Activated naive CD4-positive, alpha-beta T cell treated with anti-CD3 and anti-CD28 coated beads, Interleukin-2, amount 10 ng/mL, durations not matched to agents 7 days and 5 days (primary cell): Measurements from ENCODE around the gene BBC3.
A peak's percentile ranks its signal among the peaks of the same experiment; 100 is the strongest.
"Not testable (repeated sequence)": the region's sequence is repeated elsewhere in the genome, so short reads cannot be mapped to it uniquely, and the experiment has no call there.

ENCODE experiments used
- CTCF ChIA-PET: fragments of 350-600 bp; sonication (Branson Sonifier 250); formaldehyde crosslinking; loops from one replicate; lab custom pipeline; 2021; ENCODE audit warnings: antibody characterized with exemption; lab: Charles Lee
- DNase-seq: peaks from one replicate; pipeline ENCODE4 v3.0.0-alpha.2; 2020
- H3K27ac Mint-ChIP-seq: one replicate; pipeline ENCODE4 v1.8.0; 2021; ENCODE audit warnings: mild to moderate bottlenecking, moderate library complexity, mixed read lengths
- H3K27me3 Mint-ChIP-seq: one replicate; pipeline ENCODE4 v1.8.0; 2021; ENCODE audit warnings: mild to moderate bottlenecking, mixed read lengths
- H3K36me3 Mint-ChIP-seq: one replicate; pipeline ENCODE4 v1.8.0; 2021; ENCODE audit warnings: mixed read lengths
- H3K4me1 Mint-ChIP-seq: one replicate; pipeline ENCODE4 v1.8.0; 2021; ENCODE audit warnings: mixed read lengths
- H3K4me3 Mint-ChIP-seq: one replicate; pipeline ENCODE4 v1.8.0; 2021; ENCODE audit warnings: mild to moderate bottlenecking, moderate library complexity, mixed read lengths
- H3K9me3 Mint-ChIP-seq: one replicate; pipeline ENCODE4 v1.8.0; 2021; ENCODE audit warnings: mixed read lengths

BBC3 gene

GRCh38 chr19:47253016-47253415 lies 22.0 kb upstream of the BBC3 start:
- H3K36me3 Mint-ChIP-seq, DNase-seq, H3K9me3 Mint-ChIP-seq, H3K27ac Mint-ChIP-seq, H3K4me3 Mint-ChIP-seq: not testable (repeated sequence)
- Mint-ChIP-seq H3K4me1 (peaks cover 20% of the 10 kb centered on the region), H3K27me3 (peaks cover 11% of the 10 kb centered on the region)
- CTCF ChIA-PET: interaction anchor here (0.6 kb wide), 1 partner anchor 130 kb away, joined by 3 read pairs; no protein-coding TSS in a partner anchor

DNA sequence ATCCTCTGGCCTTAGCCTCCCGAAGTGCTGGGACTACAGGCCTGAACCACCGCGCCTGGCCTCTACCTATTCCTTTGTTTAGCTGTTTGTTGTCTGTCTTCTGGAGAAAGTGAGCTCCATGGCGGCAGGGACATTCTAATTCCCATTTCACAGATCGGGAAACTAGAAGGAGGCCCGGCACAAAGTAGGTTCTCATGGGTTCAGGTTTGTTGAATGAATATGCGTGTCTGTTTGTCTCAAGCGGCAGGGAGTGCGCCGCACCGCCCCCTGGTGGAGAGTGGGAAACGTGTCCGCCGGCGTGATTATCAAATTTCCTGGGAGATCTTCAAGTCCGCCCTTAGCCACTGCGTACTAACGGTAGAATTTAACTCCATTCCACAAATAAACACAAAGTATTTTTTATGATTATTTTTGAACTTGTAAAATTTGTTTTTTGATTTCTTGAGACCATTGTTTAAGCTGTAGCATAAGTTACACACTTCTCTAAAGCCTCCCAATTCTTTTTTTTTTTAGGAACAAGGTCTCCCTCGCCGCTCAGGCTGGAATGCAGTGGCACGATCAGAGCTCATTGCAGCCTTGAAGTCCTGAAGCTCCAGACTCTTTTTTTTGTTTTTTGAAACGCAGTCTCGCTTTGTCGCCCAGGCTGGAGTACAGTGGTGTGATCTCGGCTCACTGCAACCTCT lies 16.4 kb upstream of the BBC3 start:
- Mint-ChIP-seq H3K36me3 (no peaks in the 10 kb centered on the region), H3K4me3 (no peak overlapping the region), H3K4me1 (peaks cover 31% of the 10 kb centered on the region), H3K9me3 (no peaks in the 10 kb centered on the region), H3K27me3 (peaks cover 14% of the 10 kb centered on the region), H3K27ac (peak overlapping the region; percentile 26)
- CTCF ChIA-PET: interaction anchor here (0.5 to 6.3 kb wide), 21 partner anchors 8 to 797 kb away, joined by 3 to 197 read pairs (median 5); partner anchors contain the start of genes CCDC9 and SAE1
- DNase-seq: peak; percentile 86

DNA sequence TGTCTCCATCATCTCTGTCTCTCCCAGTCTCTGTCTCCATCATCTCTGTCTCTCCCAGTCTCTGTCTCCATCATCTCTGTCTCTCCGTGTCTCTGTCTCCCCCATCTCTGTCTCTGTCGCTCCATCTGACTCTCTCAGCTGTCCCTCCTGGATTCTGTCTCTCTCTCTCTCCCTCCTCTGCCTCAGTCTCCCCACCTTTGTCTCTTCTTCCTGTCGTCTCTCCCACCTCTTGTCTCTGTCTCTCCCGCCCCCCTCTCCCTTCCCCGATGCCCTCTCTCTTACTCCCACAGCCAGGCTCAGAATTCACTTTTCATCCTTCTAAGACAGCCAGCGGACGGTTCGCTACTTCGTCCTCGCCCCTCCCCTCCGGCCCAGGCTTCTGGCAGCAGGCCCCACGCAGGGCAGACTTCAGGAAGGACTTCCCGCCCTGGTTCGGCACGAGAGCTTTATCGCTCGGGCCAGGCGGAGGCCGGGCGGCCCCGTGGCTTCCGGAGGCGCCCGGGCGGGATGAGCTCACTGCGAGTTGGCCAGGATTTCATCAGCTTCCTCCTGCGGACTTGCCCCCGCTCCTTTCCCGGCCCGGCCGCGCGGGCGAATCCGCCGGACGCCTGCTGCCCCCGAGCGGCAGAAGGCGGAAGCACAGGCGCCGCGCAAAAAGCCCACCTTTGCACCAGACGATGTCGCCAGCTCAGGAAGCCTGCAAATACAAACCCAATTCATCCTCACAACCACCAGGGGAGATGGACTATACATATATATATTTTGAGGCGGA lies 13.0 kb upstream of the BBC3 start:
- DNase-seq: peak; percentile 92
- Mint-ChIP-seq H3K4me3 (peak overlapping the region; percentile 63), H3K4me1 (peaks cover 40% of the 10 kb centered on the region), H3K9me3 (no peaks in the 10 kb centered on the region), H3K36me3 (no peaks in the 10 kb centered on the region), H3K27ac (peak overlapping the region; percentile 89), H3K27me3 (peaks cover 22% of the 10 kb centered on the region)
- CTCF ChIA-PET: interaction anchor here (0.7 to 6.3 kb wide), 30 partner anchors 9 to 231 kb away, joined by 3 to 197 read pairs (median 6); partner anchors contain the start of genes CCDC9, SAE1 and ZC3H4

DNA sequence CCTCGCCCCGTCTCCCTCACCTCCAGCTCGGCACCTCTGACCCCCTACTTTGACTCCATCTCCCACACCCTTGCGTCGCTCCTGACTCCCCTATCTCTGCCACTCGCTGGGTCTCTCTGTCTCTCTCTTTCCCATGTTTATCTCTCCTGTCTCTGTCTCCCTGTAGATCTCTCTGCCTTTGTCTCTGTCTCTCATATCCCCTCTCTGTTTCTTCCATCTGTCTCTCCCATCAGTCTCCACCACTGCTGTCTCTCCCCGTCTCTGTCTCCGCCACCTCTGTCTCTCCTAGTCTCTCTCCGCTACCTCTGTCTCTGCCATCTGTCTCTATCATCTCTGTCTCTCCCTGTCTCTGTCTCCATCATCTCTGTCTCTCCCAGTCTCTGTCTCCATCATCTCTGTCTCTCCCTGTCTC lies 12.4 kb upstream of the BBC3 start:
- no peaks in the 10 kb centered on the region for H3K36me3 Mint-ChIP-seq
- H3K27me3 Mint-ChIP-seq: peaks cover 26% of the 10 kb centered on the region
- peak overlapping the region; percentile 89 for H3K27ac Mint-ChIP-seq
- peaks cover 44% of the 10 kb centered on the region for H3K4me1 Mint-ChIP-seq
- H3K9me3 Mint-ChIP-seq: no peaks in the 10 kb centered on the region
- CTCF ChIA-PET: interaction anchor here (0.7 to 6.3 kb wide), 11 partner anchors 8 to 230 kb away, joined by 3 to 197 read pairs (median 6); no protein-coding TSS in a partner anchor
- peak overlapping the region; percentile 63 for H3K4me3 Mint-ChIP-seq
- DNase-seq: no peak

DNA sequence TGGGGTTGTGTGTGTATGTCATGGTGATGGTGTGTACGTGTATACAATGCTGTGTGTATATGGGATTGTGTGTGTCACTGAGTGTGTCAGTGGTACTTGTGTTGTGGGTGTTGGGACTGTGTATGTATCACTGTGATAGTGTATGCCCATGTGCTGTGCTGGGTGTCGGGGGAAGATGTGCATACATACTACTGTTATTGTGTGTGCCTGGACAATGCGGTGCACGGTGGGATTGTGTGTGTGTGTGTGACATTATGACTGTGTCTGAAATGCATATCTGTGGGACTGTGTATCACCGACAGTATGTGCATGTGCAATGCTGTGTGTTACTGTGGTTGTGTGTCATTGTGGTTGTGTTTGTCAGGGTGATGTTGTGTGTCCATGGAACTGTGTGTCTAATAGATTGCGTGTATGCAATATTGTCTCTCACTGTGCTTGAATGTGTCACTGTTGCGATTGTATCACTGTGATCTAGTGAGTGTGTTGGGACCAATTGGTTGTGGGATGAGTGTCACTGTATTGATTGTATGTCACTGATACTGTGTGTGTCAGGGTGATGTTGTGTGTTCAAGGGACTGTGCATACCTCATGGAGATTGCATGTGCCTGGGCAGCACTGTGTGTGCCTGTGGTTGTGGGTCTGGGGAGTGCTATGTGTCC lies 11.0 kb upstream of the BBC3 start:
- Mint-ChIP-seq H3K4me1 (peaks cover 41% of the 10 kb centered on the region), H3K4me3 (no peak overlapping the region), H3K27me3 (peaks cover 22% of the 10 kb centered on the region), H3K9me3 (no peaks in the 10 kb centered on the region), H3K27ac (no peak overlapping the region), H3K36me3 (no peaks in the 10 kb centered on the region)
- no peak for DNase-seq
- CTCF ChIA-PET: interaction anchor here (0.7 kb wide), 1 partner anchor 242 kb away, joined by 3 read pairs; no protein-coding TSS in a partner anchor

GRCh38 chr19:47240996-47241918 lies 10.3 kb upstream of the BBC3 start:
- peaks cover 41% of the 10 kb centered on the region for H3K4me1 Mint-ChIP-seq
- no peak overlapping the region for H3K27ac Mint-ChIP-seq
- CTCF ChIA-PET: interaction anchor here (0.6 to 1.5 kb wide), 2 partner anchors 16 to 373 kb away, joined by 3 read pairs; no protein-coding TSS in a partner anchor
- no peak overlapping the region for H3K4me3 Mint-ChIP-seq
- no peaks in the 10 kb centered on the region for H3K9me3 Mint-ChIP-seq
- no peaks in the 10 kb centered on the region for H3K36me3 Mint-ChIP-seq
- peaks cover 28% of the 10 kb centered on the region for H3K27me3 Mint-ChIP-seq
- DNase-seq: peak; percentile 91

GRCh38 chr19:47240556-47240955 lies 9.6 kb upstream of the BBC3 start:
- H3K4me1 Mint-ChIP-seq: peaks cover 41% of the 10 kb centered on the region
- H3K27ac Mint-ChIP-seq: no peak overlapping the region
- CTCF ChIA-PET: interaction anchor here (0.6 to 1.5 kb wide), 2 partner anchors 15 to 372 kb away, joined by 3 read pairs; no protein-coding TSS in a partner anchor
- peak overlapping the region; percentile 16 for H3K4me3 Mint-ChIP-seq
- no peaks in the 10 kb centered on the region for H3K36me3 Mint-ChIP-seq
- H3K27me3 Mint-ChIP-seq: peaks cover 35% of the 10 kb centered on the region
- no peak for DNase-seq
- H3K9me3 Mint-ChIP-seq: no peaks in the 10 kb centered on the region

GRCh38 chr19:47239610-47240296 lies 8.8 kb upstream of the BBC3 start:
- peaks cover 37% of the 10 kb centered on the region for H3K27me3 Mint-ChIP-seq
- peaks cover 34% of the 10 kb centered on the region for H3K4me1 Mint-ChIP-seq
- no peaks in the 10 kb centered on the region for H3K9me3 Mint-ChIP-seq
- no peak overlapping the region for H3K4me3 Mint-ChIP-seq
- CTCF ChIA-PET: interaction anchor here (1.5 kb wide), 2 partner anchors 14 to 29 kb away, joined by 3 to 5 read pairs; no protein-coding TSS in a partner anchor
- no peak overlapping the region for H3K27ac Mint-ChIP-seq
- H3K36me3 Mint-ChIP-seq: no peaks in the 10 kb centered on the region
- DNase-seq: peak; percentile 81

DNA sequence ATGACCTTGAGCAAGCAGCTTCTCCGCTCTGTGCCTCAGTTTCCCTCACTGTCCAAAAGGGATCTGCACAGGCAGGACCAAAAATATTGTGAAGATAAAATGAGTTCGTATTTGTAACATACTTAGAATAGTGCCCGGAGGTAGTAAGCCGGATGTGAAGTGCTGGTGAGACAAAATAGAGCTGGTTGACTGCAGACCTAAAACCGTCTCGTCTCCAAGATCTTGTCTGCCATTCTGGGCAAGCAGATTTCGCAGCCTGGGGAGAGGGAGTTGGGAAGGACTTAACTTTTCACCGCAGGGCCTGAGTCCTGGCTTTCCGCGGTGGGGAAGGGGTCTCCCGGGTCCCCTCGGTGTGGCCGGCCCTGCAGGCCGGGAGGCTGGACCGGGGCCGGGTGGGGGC lies 8.2 kb upstream of the BBC3 start:
- Mint-ChIP-seq H3K4me3 (peak overlapping the region; percentile 61), H3K9me3 (no peaks in the 10 kb centered on the region), H3K27me3 (peaks cover 41% of the 10 kb centered on the region), H3K4me1 (peaks cover 28% of the 10 kb centered on the region), H3K27ac (peak overlapping the region; percentile 72), H3K36me3 (no peaks in the 10 kb centered on the region)
- peak; percentile 45 for DNase-seq
- CTCF ChIA-PET: interaction anchor here (0.7 to 1.5 kb wide), 2 partner anchors 27 to 29 kb away, joined by 3 to 5 read pairs; no protein-coding TSS in a partner anchor

GRCh38 chr19:47236072-47236675 lies 5.2 kb upstream of the BBC3 start:
- Mint-ChIP-seq H3K4me3 (no peak overlapping the region), H3K9me3 (no peaks in the 10 kb centered on the region), H3K4me1 (peaks cover 36% of the 10 kb centered on the region), H3K27ac (no peak overlapping the region), H3K27me3 (peaks cover 41% of the 10 kb centered on the region), H3K36me3 (no peaks in the 10 kb centered on the region)
- DNase-seq: no peak
- CTCF ChIA-PET: interaction anchor here (1.3 kb wide), 1 partner anchor 8 kb away, joined by 5 read pairs; no protein-coding TSS in a partner anchor

DNA sequence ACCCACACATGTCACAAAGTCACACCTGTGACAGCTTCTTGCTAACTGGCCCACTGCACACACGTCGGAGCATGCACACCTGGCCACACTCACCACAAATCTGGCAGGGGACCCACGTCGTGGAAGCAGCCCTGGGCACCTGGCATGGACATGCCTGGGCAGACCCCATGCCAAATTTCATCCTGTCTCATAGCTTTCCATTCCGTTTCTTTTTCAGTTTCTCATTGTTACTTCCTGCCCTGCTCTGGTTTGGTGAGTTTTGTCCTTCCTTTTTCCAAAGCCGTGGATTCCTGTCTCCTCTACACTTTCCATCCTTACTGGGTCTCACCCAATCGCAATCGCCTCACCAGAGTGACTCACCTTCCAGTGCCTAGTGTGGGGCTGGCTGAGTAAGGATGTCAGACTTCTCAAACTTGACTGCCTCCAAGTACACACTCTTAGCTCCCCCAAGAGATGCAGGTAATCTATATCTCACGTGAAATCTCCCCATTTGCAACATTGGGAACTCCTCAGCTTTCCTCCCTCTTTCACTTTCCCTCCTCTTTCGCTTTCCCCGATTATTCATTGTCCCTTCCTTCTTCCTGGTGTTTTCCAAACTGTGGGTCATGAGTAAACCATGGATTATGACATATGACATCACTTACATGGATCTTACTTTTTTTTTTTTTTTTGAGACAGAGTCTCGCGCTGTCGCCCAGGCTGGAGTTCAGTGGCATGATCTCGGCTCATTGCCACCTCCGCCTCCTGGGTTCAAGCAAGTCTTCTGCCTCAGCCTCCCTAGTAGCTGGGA lies 1.6 kb upstream of the BBC3 start:
- H3K27me3 Mint-ChIP-seq: peaks cover 24% of the 10 kb centered on the region
- DNase-seq: peak; percentile 45
- H3K4me1 Mint-ChIP-seq: peaks cover 21% of the 10 kb centered on the region
- H3K27ac Mint-ChIP-seq: peak overlapping the region; percentile 76
- H3K4me3 Mint-ChIP-seq: peak overlapping the region; percentile 67
- CTCF ChIA-PET: interaction anchor here (0.7 to 2.7 kb wide), 9 partner anchors 12 to 220 kb away, joined by 3 to 20 read pairs (median 3); partner anchors contain the start of gene CCDC9
- H3K9me3 Mint-ChIP-seq: no peaks in the 10 kb centered on the region
- H3K36me3 Mint-ChIP-seq: no peaks in the 10 kb centered on the region
